ENCODE results near the gene ZBTB20.

ZBTB20 gene

DNA sequence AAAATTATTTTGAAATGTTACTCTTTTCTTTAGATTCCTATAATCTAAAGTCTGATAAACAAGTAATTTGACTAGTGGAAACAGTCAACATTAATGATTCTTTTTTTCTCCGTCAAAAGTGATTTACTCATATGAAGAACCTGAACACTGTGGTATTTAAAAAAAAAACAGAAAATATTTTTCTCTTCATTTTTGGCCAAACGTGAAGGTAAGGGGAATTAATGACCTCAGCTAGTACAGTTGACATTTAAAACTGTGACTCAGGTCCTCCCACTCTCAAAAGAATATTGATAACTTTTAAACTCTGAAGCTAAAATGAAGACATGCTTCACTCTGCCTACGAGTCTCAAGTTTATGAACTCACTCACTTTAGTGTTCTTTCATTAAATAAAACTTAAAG lies 818.7 kb downstream of the ZBTB20 start:
- no peak for DNase-seq (ENCODE audit: low read depth)

DNA sequence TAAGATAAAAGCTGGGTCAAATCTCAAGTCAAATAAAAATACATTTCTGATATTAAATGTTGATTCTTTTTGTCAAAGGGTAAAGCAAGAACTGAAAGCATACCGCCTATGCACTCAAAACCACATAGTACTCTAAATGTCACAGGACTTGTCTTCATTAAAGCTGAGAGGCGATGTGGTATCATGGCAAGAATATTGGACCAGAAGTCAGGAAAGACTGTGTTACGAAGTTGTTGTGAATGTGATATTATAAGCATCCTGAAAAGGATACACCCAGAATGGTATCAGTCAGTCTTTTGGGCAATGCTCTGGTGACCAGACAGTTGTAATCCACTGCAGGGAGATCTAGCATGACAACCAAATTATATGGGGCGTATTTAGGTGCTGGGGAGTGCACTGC lies 819.4 kb downstream of the ZBTB20 start:
- DNase-seq (ENCODE audit: low read depth), result no peak

DNA sequence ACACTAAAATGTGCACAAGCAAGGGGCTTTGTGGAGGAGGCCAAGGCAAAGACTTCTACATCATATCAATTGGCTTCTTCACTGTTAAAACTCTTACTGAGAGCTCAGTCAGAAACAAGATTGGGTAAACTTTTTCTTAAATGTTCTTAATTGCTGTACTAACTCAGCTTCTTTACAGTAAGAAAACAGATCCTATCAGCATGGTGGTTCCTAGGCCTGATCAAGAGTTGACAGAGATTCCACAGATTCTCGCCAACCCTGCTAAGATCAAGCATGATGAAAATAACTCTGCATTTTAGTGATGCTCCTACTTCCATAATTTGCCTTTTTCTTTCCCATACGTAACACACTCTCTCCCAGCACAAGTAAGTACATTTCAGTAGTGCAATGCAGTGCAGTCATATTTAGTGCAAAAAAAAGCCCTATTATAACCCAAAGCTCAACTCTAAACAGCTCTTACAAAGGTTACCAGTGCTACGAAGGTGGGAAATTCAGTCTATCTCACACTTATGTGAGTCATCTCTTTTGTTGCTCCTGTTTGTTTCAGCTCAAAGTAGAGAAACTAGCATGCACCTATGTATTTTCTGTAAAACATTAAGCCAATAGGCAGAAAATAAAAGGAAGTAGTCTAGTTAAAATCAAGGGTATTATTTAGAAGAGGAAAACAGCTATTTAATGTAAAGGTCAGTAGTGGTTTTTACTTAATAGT lies 823.4 kb downstream of the ZBTB20 start:
- DNase-seq (ENCODE audit: low read depth), result no peak

DNA sequence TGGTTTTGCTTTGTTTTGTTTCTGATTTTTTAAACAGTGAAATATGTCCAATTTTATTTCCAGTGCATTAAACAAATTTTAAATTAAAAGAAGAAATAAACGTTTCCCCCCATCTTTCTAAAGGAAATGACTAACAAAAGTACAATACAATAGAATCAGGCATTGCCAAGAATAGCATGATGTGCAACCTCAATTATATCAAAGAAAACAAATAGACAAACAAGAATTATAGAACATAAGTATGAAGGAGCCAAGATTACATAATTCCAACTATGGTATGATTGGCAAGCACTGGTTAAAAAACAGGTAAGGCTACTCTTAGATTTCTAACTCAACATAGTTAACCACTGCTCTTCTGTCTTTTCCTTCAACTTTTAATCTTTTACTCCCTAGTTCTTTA lies 826.8 kb downstream of the ZBTB20 start:
- peak; percentile 26 for DNase-seq (ENCODE audit: low read depth)

DNA sequence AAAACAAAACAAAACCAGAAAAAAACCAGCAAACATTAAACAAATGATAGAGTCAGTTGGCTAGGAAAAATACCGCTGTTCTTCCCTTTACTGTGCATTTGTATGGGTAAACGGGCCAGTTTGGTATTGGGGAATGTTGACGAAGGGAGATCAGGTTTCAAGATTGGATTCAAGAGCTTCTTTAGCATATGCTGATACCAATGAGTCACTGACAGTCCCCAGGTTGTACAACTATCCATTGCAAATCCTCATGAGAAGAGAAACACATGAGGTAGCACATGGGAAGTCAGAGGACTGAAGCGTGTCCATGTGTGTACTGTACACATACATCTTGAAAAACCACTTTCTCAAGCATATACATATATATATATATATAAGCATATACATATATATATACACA lies 827.6 kb downstream of the ZBTB20 start:
- peak; percentile 52 for DNase-seq (ENCODE audit: low read depth)

DNA sequence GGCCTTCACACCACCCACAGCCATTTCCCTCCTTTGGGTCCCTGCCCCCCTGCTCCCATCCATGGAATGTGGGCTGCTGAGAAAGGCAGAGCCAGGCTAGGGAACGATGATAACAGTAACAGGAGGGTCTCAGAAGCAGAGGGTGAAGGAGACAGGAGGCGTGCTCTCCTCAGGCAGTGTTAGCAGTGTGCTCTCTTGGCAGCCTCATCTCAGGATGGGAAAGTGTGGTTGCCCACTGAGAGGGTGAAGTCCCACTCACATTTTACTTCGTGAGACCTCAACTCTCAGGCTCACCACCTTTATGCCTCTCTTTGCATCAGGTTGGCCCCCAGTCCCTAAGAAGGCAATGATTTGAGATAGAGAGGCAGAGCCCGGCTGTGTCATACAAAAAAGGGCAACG lies 828.8 kb downstream of the ZBTB20 start:
- no peak for DNase-seq (ENCODE audit: low read depth)

DNA sequence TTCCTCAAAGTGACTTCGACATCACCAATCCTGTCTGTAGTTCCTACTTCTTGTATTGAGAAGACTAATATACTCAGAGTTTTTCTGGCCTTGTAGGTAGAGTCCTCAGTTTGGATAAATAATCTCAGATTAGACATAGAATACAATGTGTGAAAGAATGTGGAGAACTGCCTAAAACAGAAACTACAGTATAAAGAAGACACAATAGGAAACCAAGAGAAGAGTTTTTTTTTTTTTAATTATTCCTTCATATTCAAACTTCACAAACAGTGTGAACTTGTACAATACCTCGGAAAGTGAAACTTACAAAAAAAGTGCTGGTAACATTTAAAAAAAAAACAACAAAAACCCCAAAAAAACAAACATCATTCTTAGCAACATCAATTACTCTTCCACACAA lies 832.8 kb downstream of the ZBTB20 start:
- no peak for DNase-seq (ENCODE audit: low read depth)

DNA sequence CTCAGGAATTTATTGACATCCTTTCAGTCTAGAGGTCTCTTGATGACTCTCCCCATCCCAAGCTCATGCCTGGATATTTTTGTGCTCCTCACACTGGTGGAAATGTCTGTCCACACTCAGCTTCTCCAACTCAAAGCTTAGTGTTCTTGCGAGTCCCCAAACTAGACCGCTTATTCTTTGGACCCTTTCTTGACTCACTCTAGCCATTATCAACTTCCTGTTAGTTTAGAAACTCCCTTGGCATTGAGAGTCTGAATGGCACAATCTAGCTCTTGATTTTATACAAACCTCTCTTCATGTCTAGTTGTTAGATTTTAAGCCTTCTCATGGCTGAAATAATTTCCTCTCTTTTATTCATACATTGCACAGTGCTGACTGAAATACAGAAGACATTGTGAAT lies 833.7 kb downstream of the ZBTB20 start:
- DNase-seq (ENCODE audit: low read depth), result no peak

DNA sequence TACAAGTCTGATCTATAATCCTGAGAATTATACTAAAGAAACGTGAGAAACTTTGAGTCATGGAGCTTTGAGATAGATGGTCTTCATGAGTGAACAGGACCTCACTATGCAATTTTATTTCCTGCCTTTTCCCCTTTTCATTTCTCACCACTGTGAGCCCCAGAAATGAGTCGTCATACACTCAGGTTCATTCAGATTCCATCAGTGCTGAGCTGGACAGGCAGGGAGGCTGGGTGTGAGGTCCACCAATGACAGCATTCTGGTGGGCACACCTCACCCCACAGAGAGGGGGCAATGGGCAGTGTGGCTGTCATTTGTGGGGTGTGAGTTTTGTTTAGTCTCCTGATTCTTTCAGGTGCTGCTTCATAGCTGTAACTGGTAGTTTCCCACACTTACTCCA lies 836.4 kb downstream of the ZBTB20 start:
- DNase-seq (ENCODE audit: low read depth), result peak; percentile 18

DNA sequence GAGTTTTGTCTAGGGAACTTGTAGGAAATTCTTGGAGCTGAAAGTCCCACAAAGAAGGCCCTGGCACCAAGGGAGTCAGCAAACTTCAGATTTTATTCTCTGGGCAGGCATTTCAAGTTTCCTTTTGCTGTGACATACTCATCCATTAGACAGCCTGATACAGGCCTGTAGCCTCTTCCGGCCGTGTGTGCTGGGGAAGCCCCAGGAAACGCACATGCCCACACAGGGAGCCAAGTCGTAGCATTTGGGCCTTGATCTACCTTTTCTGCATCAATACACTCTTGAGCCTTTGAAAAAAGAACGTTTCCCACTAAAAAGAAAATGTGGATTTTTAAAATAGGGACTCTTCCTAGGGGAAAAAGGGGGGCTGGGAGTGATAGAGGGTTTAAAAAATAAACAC lies 838.3 kb downstream of the ZBTB20 start:
- DNase-seq (ENCODE audit: low read depth), result no peak

DNA sequence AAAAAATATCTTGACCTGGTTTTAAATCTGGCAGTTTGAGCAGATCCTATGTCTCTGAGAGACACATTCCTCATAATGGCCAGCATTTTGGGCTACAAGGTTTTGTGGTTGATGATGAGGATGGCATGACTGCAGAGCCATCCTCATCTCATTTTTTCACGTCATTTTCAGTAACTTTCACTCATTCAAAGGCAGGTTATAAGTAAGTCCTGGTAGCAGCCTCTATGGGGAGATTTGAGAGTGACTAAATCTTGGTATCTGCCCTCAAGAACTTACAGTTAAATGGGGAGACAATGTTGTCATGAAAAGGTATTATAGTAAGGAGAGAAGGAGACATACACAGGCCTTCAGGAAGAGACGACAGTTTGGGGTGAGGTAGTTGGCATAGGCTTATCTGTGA lies 838.7 kb downstream of the ZBTB20 start:
- DNase-seq (ENCODE audit: low read depth), result no peak

DNA sequence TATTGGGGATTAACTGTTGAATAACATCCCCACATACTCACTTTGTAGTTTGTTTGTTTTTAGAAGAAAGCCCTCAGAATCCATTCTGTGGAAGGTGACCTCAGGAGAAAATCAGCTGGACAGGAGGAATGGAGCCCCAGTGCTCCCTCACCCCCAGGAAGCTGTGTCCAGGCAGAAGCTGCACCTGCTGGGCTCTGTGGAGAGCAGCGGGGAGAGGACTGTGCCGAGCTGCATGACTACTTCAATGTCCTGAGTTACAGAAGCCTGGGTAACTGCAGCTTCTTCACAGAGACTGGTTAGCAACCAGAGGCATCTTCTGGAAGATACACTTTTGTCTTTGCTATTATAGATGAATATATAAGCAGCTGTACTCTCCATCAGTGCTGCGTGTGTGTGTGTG lies 839.3 kb downstream of the ZBTB20 start:
- DNase-seq (ENCODE audit: low read depth), result no peak

DNA sequence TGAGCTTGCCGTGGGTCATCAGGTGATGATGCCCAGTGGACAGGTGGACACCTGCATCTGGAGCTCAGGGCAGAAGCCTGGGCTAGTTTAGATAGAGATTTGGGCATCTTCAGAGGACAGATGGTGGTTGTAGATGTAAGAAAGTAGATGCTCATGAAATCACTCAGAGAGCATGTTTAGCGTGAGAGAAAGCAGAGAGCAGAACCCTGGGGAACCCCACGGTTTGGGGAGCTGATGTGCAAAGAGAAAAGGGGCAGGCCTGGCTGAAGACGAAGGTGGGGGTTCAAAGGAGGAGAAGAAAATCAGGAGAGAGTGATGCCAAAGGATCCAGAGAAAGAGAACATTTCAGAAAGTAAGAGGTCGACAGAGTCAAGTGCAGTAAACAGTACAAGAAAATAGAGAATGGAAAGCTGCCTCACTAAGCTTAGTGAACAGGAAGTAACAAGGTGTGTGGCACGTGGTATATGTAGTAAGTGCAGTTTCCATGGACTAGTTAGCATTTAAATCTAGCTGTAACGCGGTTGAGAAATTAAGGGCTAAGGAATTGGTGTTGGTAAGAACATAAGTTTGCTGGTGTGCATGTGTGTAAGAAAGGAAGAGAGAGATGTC lies 839.8 kb downstream of the ZBTB20 start:
- no peak for DNase-seq (ENCODE audit: low read depth)

DNA sequence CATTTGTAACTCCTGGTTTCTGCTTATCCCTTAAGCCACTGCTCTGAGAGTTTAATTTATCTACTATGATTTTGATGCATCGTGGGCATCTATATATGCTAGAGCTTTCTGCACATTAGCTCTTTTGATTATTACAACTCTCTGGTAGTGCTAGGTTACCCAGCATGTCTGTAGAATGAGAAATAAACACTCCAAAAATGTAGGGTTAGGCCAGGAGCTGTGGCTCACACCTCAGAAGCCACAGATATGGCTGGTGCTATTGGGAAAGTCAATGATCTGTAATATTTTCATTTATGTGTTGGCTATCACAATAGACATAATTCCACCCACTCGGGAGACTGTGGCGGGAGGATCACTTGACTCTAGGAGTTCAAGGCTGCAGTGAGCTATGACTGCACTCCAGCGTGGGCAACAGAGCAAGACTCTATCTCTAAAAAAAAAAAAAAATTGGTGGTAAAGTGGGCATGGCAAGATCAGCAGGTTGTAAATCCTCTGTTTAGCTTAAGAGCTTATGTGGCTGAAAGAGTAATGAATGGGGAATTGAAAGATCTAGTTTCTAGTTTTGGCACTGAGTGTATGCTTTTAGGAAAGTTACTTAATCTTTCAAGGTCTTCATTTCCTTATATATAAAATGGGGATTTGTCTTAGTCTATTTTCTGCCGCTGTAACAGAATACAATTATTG lies 847.0 kb downstream of the ZBTB20 start:
- DNase-seq (ENCODE audit: low read depth), result no peak

DNA sequence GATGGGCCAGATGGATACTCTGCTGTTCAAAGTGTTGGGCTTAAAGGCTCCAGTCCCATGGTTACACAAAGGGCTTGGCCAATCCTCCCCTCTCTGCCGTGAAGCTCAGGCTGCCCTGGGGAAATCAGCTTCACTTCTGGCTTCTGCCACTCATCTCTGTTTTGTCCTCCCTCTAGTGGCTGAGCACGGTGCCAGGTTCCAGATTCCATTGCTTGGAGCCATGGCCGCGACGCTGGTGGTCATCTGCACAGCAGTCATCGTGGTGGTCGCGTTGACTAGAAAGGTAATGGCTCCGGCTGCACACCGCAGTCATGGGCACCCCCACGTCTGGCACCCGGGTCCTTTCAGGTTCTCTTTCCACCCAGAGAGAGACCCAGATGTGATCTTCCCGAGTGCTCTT lies 847.7 kb downstream of the ZBTB20 start:
- DNase-seq (ENCODE audit: low read depth), result peak; percentile 44

DNA sequence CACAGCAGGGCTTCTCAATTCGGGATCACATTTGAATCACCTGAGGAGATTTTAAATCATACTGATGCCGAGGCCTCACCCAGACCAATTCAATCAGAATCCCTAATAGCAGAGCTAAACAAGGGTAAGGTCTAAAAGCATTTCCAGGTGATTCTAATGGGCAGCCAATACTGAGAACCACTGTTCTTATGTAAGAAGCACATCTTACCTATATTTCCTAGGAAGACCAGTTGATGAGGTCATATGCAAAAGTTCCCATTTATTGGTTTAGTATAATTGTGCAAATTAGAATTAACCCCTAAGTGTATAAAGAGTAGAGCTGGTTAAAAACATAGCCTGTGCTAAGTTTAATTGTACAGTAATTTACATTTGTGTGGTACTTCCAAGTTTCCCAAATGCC lies 851.1 kb downstream of the ZBTB20 start:
- DNase-seq (ENCODE audit: low read depth), result no peak

DNA sequence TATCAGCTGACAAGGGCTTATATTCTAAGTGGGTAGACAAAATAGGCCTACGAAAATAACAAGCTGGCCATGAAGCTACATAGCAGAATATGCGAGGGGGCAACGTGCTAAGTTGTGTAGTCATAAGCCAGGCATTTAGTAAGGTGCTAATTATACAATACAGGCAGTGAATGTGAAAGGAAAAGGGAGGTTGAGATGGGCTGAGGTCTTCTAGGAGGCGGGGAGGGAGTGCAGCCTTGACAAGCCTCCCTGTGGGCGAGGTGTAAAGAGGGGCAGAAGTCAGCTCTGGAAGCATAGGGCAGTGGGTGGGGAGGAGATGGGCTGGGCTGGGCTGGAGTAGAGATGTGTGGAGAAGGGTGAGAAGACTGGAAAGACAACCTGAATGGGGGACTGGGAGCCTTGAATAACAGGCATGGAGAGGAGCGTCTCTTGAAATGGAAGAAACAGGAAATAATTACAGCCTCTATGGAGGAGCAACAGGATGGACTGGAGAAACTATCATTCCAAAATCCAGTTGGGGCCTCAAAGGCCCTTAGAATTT lies 852.1 kb downstream of the ZBTB20 start:
- DNase-seq (ENCODE audit: low read depth), result no peak

DNA sequence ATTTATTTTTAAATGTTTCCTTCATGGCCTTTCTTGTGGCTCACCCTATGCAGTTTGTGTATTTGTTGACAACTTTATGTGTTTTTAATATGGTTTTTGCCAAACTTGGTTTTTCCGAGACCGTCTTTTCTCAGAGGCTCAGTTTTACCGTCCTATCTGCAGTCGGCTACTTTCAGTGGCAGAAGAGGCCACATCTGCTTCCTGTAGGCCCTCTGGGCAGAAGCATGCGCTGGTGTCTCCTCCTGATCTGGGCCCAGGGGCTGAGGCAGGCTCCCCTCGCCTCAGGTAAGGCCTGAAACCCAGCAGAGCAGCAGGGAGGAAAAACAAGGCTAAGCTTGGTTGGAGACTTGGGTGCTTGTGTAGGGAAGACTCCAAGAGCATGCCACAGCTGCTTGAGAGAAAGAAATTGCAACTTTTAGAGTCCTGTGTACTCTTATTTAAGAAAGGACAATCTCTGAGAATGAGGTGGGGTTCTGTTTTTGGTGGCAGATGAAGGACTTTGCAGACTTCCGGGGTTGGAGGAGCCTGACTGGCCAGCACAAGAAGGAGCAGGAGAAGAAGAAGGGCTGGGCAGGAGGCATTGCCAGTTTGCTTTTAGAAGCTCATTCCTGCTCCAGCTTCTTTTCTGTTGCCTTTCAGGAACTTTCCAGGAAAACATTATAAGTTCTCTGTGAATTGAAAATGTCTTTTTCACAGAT lies 853.1 kb downstream of the ZBTB20 start, which contains the start of gene TIGIT:
TSS of gene TIGIT (plus strand) at position 191 of the 698 bp plus-strand sequence. CDS start at position 225, 34 bp downstream.
- no peak for DNase-seq (ENCODE audit: low read depth)

DNA sequence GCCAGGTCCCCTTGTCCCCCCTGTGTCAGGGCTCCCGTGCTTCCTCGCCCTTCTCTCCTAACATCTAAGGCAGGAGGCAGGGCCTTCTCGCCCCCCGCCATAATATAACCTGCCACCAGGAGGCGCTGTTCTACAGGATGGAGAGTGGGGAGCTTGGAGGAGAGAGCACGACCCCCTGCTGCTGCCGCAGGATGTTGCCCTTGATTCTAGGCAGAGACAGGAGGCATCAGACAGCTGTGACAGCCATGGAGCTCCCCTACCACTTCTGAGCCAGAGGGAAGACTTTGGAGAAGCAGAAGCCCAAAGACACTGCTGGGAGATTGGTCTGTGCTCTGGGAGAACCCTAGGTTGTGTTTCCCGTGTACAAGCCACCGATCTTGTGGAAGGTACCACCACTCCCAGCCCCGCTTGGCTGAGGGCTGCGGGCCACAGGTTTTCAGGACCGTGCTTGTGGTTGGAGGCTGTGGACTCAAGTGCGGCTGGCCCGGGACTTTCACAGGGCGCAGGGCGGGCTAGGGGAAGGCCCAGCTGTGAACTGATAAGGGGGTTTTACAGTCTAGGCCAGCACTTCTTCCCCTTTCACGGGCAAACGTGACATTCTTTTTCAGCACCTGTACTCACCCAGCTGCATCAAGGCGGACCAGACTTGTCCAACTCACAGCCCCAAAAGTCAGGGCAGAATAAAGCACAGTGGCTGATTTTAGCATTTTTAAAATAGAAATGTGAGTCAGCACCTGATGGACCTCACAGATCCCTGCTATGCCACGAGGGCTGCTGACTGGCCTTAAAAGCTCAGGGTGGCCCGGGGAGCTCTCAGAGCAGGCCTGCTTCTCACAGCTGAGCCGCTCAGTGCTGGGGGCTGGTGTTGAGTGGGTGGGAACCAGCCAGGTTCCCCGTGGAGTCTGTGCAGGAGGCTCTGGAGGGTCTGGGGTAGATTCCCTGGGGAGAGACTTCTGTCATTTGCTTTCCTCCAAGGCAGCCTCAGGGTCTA lies 855.9 kb downstream of the ZBTB20 start:
- DNase-seq (ENCODE audit: low read depth), result peak; percentile 64

DNA sequence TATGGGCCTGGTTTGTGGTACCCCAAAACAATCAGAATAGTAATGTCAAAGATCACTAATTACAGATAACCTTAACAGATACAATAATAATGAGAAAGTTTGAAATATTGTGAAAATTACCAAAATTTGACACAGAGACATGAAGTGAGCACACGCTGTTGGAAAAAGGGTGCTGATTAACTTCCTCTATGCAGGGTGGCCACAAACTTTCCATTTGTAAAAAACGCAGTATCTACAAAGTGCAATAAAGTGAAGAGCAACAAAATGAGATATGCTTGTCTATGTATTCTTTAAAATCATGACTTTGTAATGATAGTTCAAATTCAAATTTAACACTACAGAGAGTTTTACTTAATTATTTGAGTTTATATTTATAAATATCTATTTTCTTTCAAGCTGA lies 860.8 kb downstream of the ZBTB20 start:
- DNase-seq (ENCODE audit: low read depth), result no peak

DNA sequence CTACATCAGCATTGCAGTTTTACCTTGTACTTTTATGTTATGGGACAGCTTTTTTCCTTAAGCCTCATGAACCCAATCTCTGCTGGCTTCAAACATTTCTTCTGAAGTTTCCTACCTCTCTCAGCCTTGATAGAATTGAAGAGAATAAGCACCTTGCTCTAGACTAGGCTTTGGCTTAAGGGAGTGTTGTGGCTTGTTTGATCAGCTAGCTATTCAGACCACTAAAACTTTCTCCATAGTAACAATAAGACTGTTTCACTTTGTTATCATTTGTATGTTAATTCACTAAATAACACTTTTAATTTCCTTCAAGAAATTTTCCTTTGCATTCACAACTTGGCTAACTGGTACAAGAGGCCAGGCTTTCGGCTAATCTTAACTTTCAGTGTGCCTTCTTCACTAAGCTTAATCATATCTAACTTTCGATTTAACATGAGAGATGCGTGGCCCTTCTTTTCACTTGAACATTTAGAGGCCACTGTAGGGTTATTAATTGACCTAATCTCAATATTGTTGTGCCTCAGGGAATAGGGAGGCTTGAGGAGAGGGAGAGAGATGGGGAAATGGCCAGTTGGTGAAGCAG lies 861.3 kb downstream of the ZBTB20 start:
- DNase-seq (ENCODE audit: low read depth), result no peak
